Cerebellar cortex (tissue), 1 donor: ENCODE results near the gene UCN2.
"Not testable (repeated sequence)": the region's sequence is repeated elsewhere in the genome, so short reads cannot be mapped to it uniquely, and the experiment has no call there.

ENCODE experiments used
- DNase-seq: peaks from one replicate; pipeline ENCODE4 v3.0.0-alpha.2; 2015; ENCODE audit warnings: low spot score

UCN2 gene

DNA sequence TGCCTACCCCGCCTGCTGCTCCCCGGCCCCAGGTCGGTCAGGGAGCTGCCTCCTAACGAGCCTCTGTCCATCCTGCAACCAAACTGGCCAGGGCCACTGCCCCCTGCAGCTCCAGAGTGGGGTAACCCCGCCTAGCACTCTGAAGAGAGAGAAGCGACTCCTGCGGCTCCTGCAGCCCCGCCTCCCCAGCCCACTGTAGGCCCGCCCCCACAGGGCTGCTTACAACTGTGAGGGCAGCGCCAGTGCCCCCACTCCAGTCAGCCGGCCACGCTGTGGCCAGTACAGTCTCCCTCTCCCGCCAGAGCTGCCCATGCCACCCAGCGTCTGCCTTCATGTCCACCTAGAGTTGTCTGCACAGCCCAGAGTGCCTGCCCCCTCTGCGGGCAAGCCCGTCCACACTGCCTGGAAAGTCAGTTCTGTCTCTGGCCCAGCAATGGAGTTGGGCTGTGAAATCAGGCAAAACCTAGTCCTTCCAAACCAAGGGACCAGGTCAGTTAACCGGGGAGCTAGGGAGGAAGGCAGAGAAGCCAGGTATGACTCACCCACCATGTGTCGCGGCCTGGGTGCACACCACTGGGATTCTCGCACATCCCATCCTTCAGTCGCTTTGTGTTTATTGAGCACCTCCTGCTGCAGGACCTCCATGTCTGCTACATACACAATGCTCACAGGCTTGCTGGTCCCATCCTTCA is 2.4 kb downstream of the UCN2 start:
- DNase-seq, result peak; percentile 62

DNA sequence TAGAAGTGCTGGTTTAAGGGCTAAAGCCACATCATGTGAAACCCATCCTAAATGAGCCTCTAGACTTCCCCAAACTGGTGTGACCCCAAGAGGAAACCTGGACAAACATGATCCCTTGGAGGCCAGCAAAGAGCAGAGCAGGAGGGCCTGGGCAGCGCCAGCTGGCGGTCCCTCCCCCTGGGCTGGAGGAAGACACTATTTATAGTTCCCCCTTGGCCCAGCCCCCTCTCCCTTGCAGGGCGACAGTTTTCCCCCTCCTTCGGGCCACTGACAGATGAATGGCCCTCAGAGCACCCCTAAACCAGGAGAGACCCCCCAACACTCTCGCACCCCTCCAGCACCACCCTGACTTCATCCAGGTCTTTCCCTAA is 2.9 kb downstream of the UCN2 start:
- no peak for DNase-seq

DNA sequence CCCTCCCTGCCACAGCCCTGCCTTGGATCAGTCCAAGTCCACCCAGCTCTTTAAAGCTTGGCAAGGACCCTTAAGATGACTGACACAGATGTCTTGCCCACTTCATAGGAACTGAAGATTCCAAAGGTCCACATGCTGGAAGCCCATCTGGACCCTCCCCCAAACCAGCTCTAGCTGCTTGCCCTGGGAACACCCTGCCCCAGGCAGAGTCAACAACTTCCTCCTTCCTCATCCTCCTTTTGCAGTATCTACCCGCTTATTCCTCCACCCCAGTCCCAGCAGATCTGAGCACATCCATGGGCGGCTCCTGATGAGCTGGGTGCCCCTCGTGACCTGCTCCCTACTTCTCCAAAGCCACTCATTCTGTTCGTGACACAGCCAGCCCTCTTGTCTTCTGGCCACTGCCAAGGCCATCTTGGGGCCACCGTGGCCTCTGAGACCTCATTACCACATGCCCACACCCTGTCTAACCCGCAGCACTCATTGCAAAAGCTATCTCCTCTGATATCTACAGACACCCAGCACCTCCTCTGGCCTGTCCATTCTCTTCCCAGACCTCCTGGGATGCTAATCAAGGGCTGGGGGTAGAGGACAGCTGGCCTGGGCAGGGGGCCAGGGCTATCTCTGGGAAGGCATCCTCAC is 5.0 kb downstream of the UCN2 start:
- DNase-seq, result no peak

DNA sequence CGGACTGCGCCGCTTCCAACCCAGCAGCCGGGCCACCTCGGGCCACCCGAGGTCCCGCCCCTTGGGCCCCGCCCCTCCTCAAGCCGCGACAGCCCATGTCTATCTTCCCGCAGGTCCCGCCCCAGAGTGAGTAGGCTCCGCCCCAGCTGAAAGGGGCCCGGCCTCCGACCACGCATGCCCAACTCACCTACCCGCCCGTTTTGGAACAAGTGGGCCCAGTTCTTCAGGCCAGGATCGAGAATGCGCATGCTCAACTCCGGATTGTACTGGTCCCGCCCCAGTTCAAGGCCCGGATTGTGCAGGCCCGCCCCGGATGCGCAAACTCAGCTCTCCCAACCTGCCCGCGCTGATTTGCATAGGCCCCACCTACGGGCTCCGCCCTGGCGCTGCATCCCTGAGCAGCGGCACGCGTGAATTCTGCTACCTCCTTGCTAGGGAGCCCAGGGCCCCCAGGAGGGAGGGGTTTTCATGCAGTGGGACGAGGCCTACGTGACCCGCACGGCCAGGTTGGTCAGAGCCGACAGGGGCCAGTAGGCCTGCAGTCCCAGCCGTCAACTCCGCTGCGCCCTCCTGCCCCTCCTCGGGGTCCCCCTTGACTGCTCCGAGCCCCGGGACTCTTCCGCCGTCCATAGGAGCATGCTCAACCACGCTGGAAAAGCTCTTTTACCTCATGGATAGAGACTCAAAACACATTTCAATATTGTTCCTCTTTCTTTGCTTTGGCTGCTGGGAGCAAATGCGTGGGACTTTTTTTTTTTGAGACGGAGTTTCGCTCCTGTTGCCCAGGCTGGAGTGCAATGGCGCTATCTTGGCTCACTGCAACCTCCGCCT is 6.6 kb downstream of the UCN2 start, which contains the start of gene PFKFB4:
TSS of gene PFKFB4 (minus strand) at position 8 of the 831 bp plus-strand sequence. CDS start 26 bp downstream, outside the sequence.
- DNase-seq, result peak; percentile 100

DNA sequence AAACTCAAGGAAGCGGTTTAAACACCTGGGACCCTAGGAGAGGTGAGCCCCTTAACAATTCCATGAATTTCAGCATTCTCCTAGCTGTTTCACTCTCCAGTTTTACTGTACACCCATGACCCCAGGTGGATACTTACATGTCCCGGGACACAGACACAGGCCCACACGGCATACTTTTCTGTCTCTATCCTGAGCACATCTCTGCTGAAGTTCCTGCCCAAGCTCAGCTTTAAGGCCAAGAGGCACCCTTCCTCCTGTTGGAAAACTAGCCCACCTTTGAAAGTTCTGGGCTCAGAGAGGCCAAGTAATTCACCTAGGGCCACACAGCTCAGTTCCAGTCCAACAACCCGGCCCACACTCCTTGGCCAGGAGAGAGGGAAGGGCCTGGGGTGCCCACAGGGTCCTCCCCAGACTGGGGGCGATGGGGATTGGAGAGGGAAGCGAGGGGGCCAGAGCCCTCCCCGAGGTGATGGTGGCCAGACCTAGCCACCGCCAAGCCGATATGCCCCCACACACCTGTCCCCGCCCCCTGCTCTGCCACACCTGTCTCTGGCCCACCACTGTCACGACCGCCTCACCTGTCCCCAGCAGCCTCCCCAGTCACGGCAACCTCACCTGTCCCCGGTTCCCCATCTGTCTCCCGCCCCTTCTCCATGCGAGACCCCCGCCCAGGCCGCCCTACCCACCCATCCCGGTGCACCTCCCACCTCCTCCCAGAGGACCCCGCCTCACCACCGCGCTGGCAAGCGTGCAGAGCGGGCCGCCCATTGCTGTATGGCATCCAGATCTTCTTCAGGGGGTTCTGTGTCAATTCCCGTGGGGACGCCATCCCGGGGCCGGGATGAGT is 7.4 kb downstream of the UCN2 start:
- DNase-seq, result no peak

DNA sequence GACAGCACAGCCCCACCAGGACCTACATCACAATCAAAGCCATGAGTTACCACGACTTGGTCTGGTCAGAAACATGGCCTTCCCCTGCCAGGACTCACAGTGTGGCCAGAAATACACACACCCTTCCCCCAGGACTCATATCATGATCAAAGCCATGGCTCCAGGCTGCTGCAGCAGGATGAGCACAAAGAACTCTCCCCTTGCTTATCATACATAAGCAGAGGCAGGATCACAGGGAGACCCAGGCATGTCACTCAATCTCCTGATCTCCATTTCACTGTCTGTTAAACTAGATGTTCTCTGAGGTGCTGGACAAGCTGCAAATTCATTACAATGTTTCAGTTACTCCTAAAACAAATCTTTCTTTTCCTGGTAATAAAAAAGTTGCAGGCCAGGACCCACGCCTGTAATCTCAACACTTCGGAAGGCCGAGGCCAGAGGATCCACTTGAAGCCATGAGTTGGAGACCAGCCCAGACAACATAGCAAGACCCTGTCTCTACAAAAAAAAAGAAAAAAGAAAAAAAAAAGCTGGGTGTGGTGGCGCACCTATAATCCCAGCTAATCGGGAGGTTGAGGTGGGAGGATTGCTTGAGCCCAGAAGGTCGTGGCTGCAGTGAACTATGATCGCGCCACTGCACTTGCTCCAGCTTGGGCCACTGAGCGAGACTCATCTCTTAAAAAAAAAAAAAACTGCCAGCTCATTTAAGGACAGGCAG is 8.2 kb downstream of the UCN2 start:
- DNase-seq, result no peak

DNA sequence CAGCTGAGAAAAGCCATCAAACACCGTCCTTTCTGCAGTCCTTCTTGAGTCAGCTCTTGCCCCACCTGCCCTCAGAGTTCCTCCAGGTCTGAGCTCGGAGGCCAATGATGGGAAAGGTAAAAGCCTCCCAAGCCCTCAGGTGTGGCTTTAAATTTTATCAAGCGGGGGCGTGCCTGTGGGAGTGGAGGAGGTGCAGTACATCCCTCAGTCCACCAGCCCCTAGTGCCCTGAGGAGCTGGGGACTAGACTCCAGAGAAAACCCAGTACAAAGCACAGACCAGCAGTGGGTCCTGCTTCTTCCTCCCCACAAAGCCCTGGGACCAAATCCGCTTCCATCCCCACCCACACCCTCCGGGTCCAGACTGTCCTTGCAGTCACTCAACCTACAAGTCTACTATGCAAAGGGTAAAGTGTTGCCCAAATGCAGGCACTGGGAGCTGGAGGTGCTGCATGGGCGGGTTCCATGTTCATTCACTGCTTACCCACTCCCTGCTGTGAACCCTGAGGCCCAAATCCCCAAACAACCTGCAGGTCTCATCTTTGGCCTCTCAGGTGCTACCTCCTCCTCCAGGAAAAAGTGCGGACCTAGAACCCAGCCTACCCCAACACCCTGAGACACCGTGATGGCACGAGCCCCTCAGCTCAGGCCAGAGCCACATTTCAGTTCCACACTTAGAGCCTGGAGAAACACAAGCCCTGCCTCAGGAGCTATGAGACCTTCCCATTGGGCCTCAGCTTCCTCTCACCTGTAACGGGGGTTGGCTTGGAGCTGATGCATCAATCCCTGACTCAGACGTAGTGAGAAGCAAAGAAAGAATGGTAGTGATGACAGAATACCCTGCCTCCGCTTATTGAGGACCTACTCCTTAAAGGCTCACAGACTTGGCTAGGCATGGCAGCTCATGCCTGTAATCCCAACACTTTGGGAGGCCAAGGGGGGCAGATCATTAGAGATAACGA is 9.4 kb downstream of the UCN2 start:
- no peak for DNase-seq

DNA sequence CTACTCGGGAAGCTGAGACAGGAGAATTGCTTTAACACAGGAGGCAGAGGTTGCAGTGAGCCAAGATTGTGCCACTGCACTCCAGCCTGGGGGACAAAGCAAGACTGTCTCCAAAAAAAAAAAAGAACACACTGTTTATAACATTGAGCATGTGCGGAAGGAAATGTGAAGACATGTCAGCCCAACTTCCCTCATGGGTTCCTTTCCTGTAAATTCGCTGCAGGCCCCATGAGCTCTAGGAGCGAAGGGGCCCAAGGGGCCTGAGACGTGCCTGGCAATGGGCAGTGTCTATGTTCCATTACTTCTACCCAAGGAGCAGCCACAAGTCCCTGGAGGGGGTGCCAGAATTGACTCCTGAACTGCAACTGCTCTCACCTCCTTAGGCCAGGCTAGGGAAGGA is 10.2 kb downstream of the UCN2 start:
- no peak for DNase-seq

DNA sequence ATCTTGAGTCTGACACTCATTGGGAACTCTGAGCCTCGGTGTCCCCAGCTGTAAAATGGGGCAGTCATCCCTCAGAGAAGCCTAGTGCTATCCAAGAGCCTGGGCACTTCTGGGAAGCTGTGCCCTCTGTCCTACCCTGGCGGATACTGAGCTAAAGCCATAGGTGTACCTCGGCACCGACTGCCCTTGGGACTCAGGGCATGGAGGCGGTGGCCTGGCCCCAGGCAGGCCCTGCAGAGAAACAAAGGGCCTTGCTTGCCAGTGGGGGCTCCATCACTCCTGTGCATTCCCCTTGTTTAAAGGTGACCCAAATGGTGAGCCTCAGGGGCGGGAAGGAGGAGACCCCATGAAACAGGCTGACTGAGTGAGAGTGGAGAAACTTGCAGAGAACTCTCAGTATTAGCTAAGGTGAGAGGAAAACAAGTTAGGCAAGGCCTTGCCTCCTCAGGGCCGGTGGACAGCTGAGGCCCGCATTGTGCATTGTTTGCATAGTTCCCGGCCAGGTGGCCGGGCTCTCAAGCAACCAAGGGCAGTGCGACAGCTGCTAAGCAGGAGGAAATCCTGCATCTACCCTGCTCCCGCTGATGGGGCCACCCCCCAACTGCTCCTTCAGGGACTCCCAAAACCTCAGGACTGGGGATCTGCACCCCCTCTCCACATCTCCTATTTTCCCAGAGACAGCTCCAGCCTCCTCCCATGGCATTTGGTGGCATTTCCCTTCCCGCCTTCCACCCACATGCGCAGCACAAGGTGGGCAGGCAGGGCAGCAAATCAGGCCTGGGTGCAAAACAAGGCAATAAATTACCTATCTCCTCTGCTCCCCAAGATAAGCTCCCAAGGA is 11.2 kb downstream of the UCN2 start:
- no peak for DNase-seq

DNA sequence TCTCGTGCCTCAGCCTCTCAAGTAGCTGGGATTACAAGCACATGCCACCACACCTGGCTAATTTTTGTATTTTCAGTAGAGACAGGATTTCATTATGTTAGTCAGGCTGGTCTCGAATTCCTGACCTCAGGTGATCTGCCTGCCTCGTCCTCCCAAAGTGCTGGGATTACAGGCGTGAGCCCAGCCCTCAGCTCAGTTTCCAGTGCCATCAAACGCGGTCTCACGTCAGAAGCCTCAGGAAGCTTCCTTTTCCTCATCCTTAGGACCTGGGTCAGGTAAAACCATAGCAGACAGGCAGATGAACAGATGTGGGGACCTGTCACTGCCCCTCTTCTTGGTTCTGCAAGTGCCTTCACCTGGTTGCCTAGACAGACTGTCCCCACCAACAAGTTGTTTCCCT is 11.9 kb downstream of the UCN2 start:
- DNase-seq, result not testable (repeated sequence)

DNA sequence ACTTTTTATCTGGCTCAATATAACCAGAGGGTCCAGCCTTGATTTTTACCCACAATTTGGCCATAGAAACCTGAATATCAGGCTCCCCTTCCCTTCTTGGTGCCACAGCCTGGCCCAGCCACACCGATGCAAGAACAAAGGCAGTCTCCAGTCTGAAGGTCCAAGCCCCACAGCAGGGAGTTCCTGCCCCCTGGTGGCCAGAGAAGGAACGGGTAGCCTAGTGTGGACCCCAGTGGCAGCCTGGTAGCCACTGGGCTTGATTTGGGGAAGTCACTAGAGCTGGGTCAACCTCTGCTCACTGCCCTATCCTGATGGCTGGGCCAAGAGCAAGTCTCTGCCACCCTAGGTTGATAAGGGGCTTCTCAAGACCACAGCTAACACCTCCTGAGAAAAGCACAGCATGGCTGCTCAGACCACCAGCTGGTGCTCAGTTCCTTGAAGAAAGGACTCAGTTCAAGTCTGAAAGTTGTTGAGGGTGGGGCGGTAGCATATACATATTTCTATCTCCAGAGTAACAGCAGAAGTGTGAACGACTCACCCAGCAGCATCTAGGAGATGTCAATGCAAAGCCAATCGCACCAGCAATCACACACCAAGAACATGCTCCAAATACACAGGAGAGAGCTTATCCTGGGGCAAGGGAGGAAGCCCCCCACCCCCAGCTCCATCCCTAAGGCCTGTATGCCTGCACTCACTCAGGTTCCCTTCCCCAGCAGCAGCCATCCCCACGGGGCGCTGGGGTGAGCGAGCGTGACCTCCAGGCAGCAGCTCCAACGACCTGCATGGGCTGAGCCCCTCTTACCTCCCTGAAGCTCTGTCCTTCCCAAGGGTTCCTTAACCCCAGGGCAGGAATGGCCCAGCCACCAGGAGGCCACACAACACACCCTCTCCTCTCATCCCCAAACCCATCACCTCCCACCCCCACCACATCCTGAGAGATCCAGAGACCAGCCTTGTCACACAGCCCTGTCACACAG is 14.6 kb downstream of the UCN2 start:
- DNase-seq, result peak; percentile 82

DNA sequence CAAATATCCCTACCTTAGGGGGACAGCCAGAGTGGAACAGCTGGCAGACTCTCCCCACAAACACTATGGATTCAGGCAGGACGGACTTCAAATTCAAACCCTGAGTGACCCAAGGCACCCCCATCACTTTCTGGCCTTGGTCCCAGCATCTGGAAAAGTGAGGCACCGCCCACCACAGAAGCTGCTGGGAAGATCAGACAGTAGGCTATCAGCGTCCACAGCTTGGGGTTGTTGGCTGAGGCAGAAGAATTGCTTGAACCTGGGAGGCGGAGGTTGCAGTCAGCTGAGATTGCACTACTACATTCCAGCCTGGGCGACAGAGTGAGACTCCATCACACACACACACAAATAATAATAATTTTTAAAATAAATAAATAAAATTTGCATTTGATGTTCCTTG is 15.5 kb downstream of the UCN2 start:
- DNase-seq, result no peak

DNA sequence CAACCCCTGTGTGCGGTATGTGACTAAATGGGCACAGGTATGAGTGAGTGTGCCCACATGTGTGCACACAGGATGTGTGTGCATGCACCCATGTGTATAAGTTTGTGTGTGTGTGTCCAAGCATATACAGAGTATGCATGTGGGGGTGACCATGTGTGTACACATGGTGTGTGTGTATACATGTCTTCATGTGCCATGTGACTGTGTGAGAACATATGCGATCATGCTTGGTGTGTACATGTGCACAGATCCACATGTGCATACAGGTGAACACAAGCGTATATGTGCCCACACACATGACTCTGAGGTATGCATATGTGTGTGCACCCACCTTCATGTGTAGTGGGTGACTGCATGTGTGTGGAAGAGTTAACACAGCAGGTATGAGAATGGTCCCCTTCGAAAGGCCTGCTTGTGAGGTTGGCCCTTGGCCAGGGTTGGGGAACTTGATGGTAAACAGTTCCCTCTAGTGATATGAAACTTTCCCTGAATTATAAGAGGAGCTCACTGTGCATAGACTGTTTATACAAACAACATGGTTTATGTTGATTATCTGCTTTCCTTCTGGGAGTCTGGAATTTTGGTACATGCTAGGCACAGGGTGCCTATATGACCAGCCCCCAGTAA is 17.3 kb downstream of the UCN2 start:
- DNase-seq, result no peak

DNA sequence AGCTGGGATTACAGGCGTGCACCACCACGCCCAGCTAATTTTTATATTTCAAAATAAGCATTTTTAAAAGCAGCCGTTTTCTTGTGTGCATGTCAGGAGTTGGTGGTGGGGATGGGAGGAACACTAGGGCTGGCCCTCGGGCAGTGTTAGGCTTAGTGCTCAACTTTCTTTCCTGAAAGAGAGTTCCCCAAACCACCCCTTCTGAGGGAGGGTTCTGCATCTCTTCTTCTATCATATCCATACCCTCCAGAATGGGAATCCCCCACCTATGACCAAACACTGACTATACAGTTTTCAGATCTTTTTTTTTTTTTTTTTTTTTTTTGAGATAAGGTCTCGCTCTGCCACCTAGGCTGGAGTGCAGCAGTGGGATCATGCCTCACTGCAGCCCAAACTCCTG is 19.4 kb downstream of the UCN2 start:
- no peak for DNase-seq

DNA sequence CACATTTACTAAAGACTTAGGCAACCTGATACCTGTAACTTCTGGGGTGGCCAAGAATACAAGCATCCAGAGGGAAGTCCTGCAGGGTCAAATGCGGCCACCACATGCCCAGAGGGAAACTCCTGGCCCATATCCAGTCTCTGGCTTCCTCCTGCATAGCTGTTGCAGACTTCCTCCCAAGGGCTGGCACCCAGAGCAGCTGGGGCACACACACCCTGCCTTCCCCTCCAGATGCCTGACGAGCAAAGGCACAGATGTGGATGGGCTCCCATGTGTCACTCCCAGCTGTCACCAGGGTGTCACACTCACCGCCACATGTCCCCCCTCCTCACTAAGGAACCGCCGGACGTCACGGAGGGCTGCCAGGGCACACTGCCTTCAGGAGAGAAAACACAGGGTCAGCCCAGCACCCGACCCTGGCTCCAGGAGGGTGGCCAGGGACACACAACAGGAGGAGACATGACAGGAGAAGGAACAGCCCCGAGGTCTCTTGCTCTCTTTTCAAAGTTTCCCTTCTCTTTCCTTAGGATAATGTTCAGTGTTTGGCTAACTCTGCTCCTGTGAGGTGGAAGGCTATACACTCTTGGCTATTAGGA is 20.2 kb downstream of the UCN2 start:
- DNase-seq, result no peak

DNA sequence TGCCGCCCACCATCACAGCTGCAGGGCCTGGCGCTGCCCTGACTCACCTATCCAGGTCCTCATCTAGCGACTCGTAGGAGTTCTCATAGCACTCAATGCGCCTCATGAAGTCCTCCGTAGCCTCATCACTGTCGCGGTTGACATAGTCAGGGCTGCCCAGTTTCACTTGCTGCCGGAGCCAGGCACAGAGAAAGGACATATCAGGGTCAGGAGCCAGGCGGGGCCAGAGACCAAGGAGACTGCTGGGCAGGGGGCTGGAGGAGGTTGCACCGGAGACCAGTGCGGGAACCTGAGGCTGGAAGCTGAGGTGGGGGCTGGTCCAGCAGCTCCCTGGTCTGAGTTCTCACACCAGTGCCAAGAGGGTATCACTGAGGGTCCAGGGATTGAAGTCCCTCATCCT is 25.1 kb downstream of the UCN2 start:
- DNase-seq, result no peak

DNA sequence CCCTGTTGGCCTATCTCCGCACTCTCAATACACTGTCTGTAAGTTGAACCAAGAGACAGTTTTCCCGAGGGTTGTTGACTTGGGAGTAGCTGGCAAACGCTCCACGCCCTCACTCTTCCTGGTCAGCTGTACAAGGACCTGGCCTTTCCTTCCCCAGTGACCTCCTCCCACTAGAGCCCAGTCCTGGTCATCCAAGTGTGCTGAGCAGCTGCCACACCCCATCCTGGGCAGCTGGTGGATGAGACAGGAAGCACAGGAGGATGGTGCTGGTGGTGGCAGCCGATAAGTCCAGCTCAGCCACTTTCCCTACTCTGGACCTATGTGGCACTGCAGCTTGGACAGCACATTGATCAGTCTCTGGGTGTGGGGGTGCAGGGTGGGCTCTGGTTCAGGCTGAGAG is 26.8 kb downstream of the UCN2 start:
- DNase-seq, result no peak
